ENCODE data around the gene OR52B4. TPM values are rescaled to one million over a fixed set of nuclear protein-coding genes. Genes with fewer than 3 reads are reported as not detected.

OR52B4 gene
- not detected in 2 replicates for total RNA-seq

DNA sequence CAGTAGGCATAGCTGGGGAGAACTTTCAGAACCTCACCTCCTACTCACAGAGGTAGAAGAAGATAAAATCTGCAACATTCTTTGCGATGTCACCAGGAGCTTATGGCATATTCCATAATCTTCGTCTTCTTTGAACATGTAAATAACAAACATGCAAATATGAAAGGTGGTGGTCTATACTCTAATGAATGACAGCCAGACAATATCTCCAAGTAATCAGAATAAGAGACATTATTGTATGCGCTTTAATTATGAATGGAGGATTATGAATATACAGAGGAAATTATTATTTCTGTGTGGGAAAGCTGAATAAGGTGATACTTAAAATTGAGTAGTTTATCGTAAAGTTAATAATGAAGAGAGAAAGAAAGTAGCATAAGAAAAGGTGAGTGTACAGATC is at the start of gene OR52B4:
Gene OR52B4, minus strand, starts transcription at position 101 of the 400 bp plus-strand sequence. Its CDS starts 91 bp downstream, at position 10.

GRCh38 chr11:4393209-4393857 is 25.1 kb upstream of the OR52B4 start, which contains the start of gene TRIM21:
TSS of gene TRIM21 (minus strand) at chr11:4393702. CDS start at chr11:4390409, 3,293 bp downstream.

Other genes with a start within 250 kb of the OR52B4 start
- gene TRIM21, start 25.3 kb upstream of the OR52B4 start, total RNA-seq, result 17.7 and 18.8 TPM in 2 replicates
- not detected in 2 replicates for gene OR52K2, start 80.9 kb upstream of the OR52B4 start, total RNA-seq
- gene OR52K1, start 114.3 kb upstream of the OR52B4 start, total RNA-seq, result not detected in 2 replicates
- not detected in 2 replicates for gene OR52M1, start 176.8 kb upstream of the OR52B4 start, total RNA-seq
- gene OR52I2, start 213.4 kb upstream of the OR52B4 start, total RNA-seq, result not detected in 2 replicates
- gene OR52I1, start 225.7 kb upstream of the OR52B4 start, total RNA-seq, result not detected in 2 replicates
- 7.8 and 8.7 TPM in 2 replicates for gene TRIM68, start 239.8 kb upstream of the OR52B4 start, total RNA-seq

All from aortic smooth muscle cell (primary cell).